NCI-H1436 treated with DMSO at 0.1 percent for 48 hours (cell line): ENCODE data around the gene ITK.

Source experiments
- DNase-seq: peaks from one replicate; lab custom pipeline; 2025; lab: John Stamatoyannopoulos, UW

The ITK gene

GRCh38 chr5:157283434-157283833 lies 102.8 kb downstream of the ITK start:
- DNase-seq, result no peak

GRCh38 chr5:157284458-157285212 lies 104.0 kb downstream of the ITK start:
- no peak for DNase-seq

- DNase-seq, result no peak
Measured at GRCh38 chr5:157285310-157286035, 104.8 kb downstream of the ITK start.

GRCh38 chr5:157286761-157287211 lies 106.1 kb downstream of the ITK start:
- DNase-seq, result no peak

GRCh38 chr5:157288405-157289163 lies 107.9 kb downstream of the ITK start:
- DNase-seq, result no peak

GRCh38 chr5:157289164-157289819 lies 108.7 kb downstream of the ITK start:
- DNase-seq, result no peak

GRCh38 chr5:157290156-157290980 lies 109.7 kb downstream of the ITK start:
- DNase-seq, result no peak

- no peak for DNase-seq
Measured at GRCh38 chr5:157290981-157291711, 110.5 kb downstream of the ITK start.

- no peak for DNase-seq
Measured at GRCh38 chr5:157292599-157292998, 112.0 kb downstream of the ITK start.

GRCh38 chr5:157294407-157295091 lies 113.9 kb downstream of the ITK start:
- DNase-seq, result no peak

- peak; percentile 75 for DNase-seq
Measured at GRCh38 chr5:157295247-157295646, 114.6 kb downstream of the ITK start.

GRCh38 chr5:157300564-157300963 lies 119.9 kb downstream of the ITK start:
- DNase-seq, result no peak

- DNase-seq, result no peak
Measured at GRCh38 chr5:157301066-157301465, 120.4 kb downstream of the ITK start.

- DNase-seq, result no peak
Measured at GRCh38 chr5:157303023-157303422, 122.4 kb downstream of the ITK start.

GRCh38 chr5:157303667-157304327 lies 123.2 kb downstream of the ITK start:
- no peak for DNase-seq
